HepG2 (cell line): ENCODE data around the gene ARFGEF3. TPM values are rescaled to one million over a fixed set of nuclear protein-coding genes. Genes with fewer than 3 reads are reported as not detected.

ENCODE experiments used
- ATAC-seq: fragments of 200-7000 bp; cut with Tn5 transposase; 3 replicates; pipeline ENCODE4 v1.9.1; 2020; ENCODE audit warnings: mild to moderate bottlenecking, moderate library complexity
- BruUV-seq: library from RNA; stranded (reverse); fragments of 400-500 nt; replicated peaks from 2 replicates; lab custom pipeline; 2021; lab: Mats Ljungman, UMichigan
- CTCF ChIA-PET: fragments of 300-600 bp; formaldehyde crosslinking; extraction: SDS; loops from one replicate; lab custom pipeline; 2021; ENCODE audit warnings: low total read pairs, inconsistent platforms, low intra/inter-chr PET ratio; lab: Yijun Ruan, JAX
- POLR2A ChIA-PET: fragments of 350-600 bp; sonication (Branson Sonifier 250); formaldehyde crosslinking; loops from one replicate; lab custom pipeline; 2020; ENCODE audit warnings: antibody characterized with exemption, inconsistent platforms; lab: Yijun Ruan, JAX
- DNase-seq: peaks from one replicate; pipeline ENCODE4 v3.0.0-alpha.2; 2015; ENCODE audit warnings: low spot score
- FAIRE-seq: peaks from 3 replicates; lab custom pipeline; 2011; peaks lifted over from hg19 to GRCh38; lab: Jason Lieb, UNC
- H2AFZ ChIP-seq: one replicate; pipeline ENCODE4 v1.6.1; 2011; ENCODE audit warnings: low read length, inconsistent platforms
- H3K27ac ChIP-seq: fragments of 300-600 bp; 3 replicates; pipeline ENCODE4 v1.8.0; 2011; ENCODE audit warnings: mixed run types, mild to moderate bottlenecking, mixed read lengths, low read length, inconsistent platforms; ENCODE audit not compliant: insufficient read depth; ENCODE audit errors: extremely low read length
- H3K27me3 ChIP-seq, 2 experiments: fragments of 200-600 bp in 1 of 2; 2 replicates in 1 of 2; 3 replicates in 1 of 2; pipeline versions ENCODE4 v1.6.0 to v1.8.0; 2011; ENCODE audit warnings: low read length in 2 of 2, mild to moderate bottlenecking in 2 of 2, moderate library complexity in 2 of 2, inconsistent platforms in 1 of 2; ENCODE audit not compliant: insufficient read depth in 2 of 2, control insufficient read depth in 1 of 2
- H3K36me3 ChIP-seq, 2 experiments: fragments of 200-600 bp in 1 of 2; replicated peaks in 1 of 2; 2 replicates in 1 of 2; 3 replicates in 1 of 2; pipeline versions ENCODE4 v1.5.1 to v1.8.0; 2011; ENCODE audit warnings: low read length in 2 of 2, inconsistent platforms in 1 of 2; ENCODE audit not compliant: insufficient read depth in 2 of 2, control insufficient read depth in 1 of 2
- H3K4me1 ChIP-seq: 2 replicates; pipeline ENCODE4 v1.5.1; 2012; ENCODE audit warnings: low read length, inconsistent platforms; ENCODE audit not compliant: insufficient read depth
- H3K4me2 ChIP-seq: 2 replicates; pipeline ENCODE4 v1.6.0; 2011; ENCODE audit warnings: low read depth, low read length, inconsistent platforms
- H3K4me3 ChIP-seq, 3 experiments: fragments of 200-600 bp in 1 of 3; sonication (generic), shearing (Covaris generic) in 1 of 3; replicated peaks in 1 of 3; 2 replicates each; pipeline ENCODE4 v1.5.1; 2011 to 2016; ENCODE audit warnings: low read length in 3 of 3, inconsistent platforms in 2 of 3, low read depth in 2 of 3, mild to moderate bottlenecking in 2 of 3, control low read depth in 1 of 3, mixed read lengths in 1 of 3; ENCODE audit not compliant: insufficient read depth in 1 of 3
- H3K79me2 ChIP-seq: one replicate; pipeline ENCODE4 v1.6.1; 2011; ENCODE audit warnings: low read length, inconsistent platforms; ENCODE audit not compliant: insufficient read depth
- H3K9ac ChIP-seq: 2 replicates; pipeline ENCODE4 v1.6.0; 2011; ENCODE audit warnings: mild to moderate bottlenecking, low read depth, low read length, inconsistent platforms; ENCODE audit not compliant: insufficient read depth
- H3K9me3 ChIP-seq: 2 replicates; pipeline ENCODE4 v1.5.1; 2012; ENCODE audit warnings: mild to moderate bottlenecking, low read length
- H4K20me1 ChIP-seq: 2 replicates; pipeline ENCODE4 v1.6.0; 2011; ENCODE audit warnings: inconsistent platforms, mild to moderate bottlenecking, low read length, moderate library complexity; ENCODE audit not compliant: insufficient read depth
- CCAR2 ChIP-seq: fragments of 200-400 bp; formaldehyde crosslinking; optimal IDR thresholded peaks from 2 replicates; pipeline ENCODE3; 2018; ENCODE audit warnings: low read depth, mild to moderate bottlenecking, low read length, moderate library complexity
- HOXA3 ChIP-seq: sonication (generic); formaldehyde crosslinking; IDR thresholded peaks from 2 replicates; pipeline ENCODE4 v1.5.0; 2020; ENCODE audit warnings: missing genetic modification reagents
- KDM5A ChIP-seq: fragments of 200-600 bp; sonication (generic); IDR thresholded peaks from 2 replicates; pipeline ENCODE4 v1.7.0; 2018; ENCODE audit warnings: antibody characterized with exemption, mild to moderate bottlenecking, low read length, borderline replicate concordance
- RELA ChIP-seq: sonication (generic); formaldehyde crosslinking; IDR thresholded peaks from 2 replicates; pipeline ENCODE4 v1.4.0; 2020; ENCODE audit warnings: missing genetic modification reagents
- ZKSCAN5 ChIP-seq: sonication (generic); formaldehyde crosslinking; IDR thresholded peaks from 2 replicates; pipeline ENCODE4 v1.5.1; 2020; ENCODE audit warnings: mild to moderate bottlenecking, missing genetic modification reagents
- ZNF343 ChIP-seq: sonication (generic); formaldehyde crosslinking; IDR thresholded peaks from 2 replicates; pipeline ENCODE4 v1.4.0; 2020; ENCODE audit warnings: mild to moderate bottlenecking, missing genetic modification reagents
- ZNF431 ChIP-seq: sonication (generic); formaldehyde crosslinking; IDR thresholded peaks from 2 replicates; pipeline ENCODE4 v1.9.0; 2022; ENCODE audit warnings: missing genetic modification reagents, low read depth, mild to moderate bottlenecking, borderline replicate concordance
- ZNF780A ChIP-seq: sonication (generic); formaldehyde crosslinking; IDR thresholded peaks from 2 replicates; pipeline ENCODE4 v1.8.0; 2022; ENCODE audit warnings: mild to moderate bottlenecking, missing genetic modification reagents, moderate library complexity
- ZSCAN25 ChIP-seq: sonication (generic); formaldehyde crosslinking; IDR thresholded peaks from 2 replicates; pipeline ENCODE4 v1.8.0; 2022; ENCODE audit warnings: mild to moderate bottlenecking, missing genetic modification reagents
- WGBS: methylation state at CpG from one replicate; pipeline ENCODE4 v1.1.6; 2017; ENCODE audit warnings: low lambda C conversion rate; 5-methylcytosine and 5-hydroxymethylcytosine counted together
- in situ Hi-C: cut with HindIII; loops from 2 replicates; pipeline ENCODE4 v1.10.0; 2017; ENCODE audit warnings: low pct_unique_long_range_greater_than_20kb; ENCODE audit not compliant: extremely low pct_ligation_motif_present
- intact Hi-C: fragments of 100-400 bp; cut with micrococcal nuclease; formaldehyde crosslinking; loops from one replicate; pipeline ENCODE4 v1.10.0; 2022; ENCODE audit not compliant: unreplicated experiment
- polyA plus RNA-seq, 8 experiments: library from polyadenylated mRNA; depleted of rRNA in 3 of 8; stranded (reverse) in 7 of 8; unstranded in 1 of 8; fragments of >200 nt; fragmentation: Illumina TruSeq in 4 of 8; extraction: Trizol in 4 of 8; gene quantifications; 2 replicates each; pipeline versions ENCODE4 v1.2.1 to v1.2.3, GENCODE V29; 2011 to 2016; ENCODE audit warnings: low read depth in 4 of 8, missing spikeins in 1 of 8, mixed read lengths in 1 of 8; ENCODE audit not compliant: insufficient read depth in 1 of 8
- total RNA-seq, 5 experiments: library from RNA; depleted of rRNA; stranded (reverse); fragments of >200 nt; fragmentation: Illumina TruSeq; extraction: Trizol; gene quantifications; 2 replicates each; pipeline ENCODE4 v1.2.3, GENCODE V29; 2016; ENCODE audit warnings: low read depth in 1 of 5
- TF ChIP-seq, protein P1 (sequence below): sonication (generic); formaldehyde crosslinking; IDR thresholded peaks from 2 replicates; pipeline ENCODE4 v1.8.0; 2022; ENCODE audit warnings: mild to moderate bottlenecking, missing genetic modification reagents
- TF ChIP-seq, protein P2 (sequence below): sonication (generic); formaldehyde crosslinking; IDR thresholded peaks from 2 replicates; pipeline ENCODE4 v1.5.0; 2020; ENCODE audit warnings: missing genetic modification reagents
- TF ChIP-seq, protein P3 (sequence below): IDR thresholded peaks from 2 replicates; pipeline ENCODE4 v1.6.1; 2016; ENCODE audit warnings: low read depth, missing genetic modification reagents, missing compliant biosample characterization
- TF ChIP-seq, protein P4 (sequence below): sonication (generic); formaldehyde crosslinking; IDR thresholded peaks from 2 replicates; pipeline ENCODE4 v1.4.0; 2020; ENCODE audit warnings: missing genetic modification reagents, borderline replicate concordance

Gene ARFGEF3
- total and polyA plus RNA-seq, 2 of the 13 experiments (the other 11 are each of a cell fraction or from before 2014, with no cell fraction given): 0.60 to 2.6 TPM

DNA sequence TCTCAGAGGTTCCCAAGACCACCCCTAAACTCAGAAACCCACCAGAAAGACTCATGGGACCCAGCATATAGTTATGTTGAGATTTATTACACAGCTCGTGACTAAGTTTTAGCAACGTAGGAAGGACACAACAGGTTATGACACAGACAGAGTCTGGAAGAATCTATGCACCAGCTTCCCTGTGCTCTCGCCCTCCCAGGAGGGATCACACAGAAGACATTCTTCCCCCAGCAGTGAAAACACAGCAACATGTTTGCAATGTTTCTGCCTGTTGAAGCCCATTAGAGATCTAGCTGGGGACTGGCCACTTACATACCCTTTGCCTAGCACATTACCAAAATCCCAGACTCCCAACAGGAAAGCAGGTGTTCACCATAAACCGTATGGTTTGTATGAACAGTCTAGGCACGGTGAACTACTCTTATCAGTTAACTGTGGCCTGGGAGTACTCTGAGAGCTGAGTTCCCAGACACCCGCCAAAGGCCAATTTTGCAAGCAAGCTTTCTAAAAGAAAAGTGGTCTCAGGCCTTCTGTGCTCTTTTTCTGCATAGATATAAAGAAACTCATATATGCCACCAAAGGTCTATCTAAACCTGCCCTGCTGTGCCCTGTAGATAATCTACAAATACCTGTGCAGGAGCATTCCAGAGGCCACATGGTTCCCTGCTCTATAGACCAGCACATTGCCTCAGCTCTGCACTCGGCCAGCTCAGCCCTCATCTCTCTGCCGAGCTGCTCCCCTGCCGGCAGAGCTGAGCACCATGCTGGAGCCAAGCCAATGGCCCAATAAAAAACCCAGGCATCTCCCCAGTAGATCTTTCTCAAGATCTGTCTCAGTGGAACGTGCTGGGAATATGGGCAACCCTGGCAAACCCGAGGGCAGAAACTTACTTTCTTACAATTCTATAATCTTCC is 146.3 kb downstream of the ARFGEF3 start:
- 59% methylated on average over 11 of the region's 11 CpGs for WGBS
- CTCF ChIA-PET: no interaction called here
- intact Hi-C loops (no loop called here), in situ Hi-C loops (no loop called here)
- no TSS peak for BruUV-seq
- POLR2A ChIA-PET: no interaction called here
- H2AFZ ChIP-seq: no peak overlapping the region
- no peak overlapping the region for H3K27ac ChIP-seq
- H3K4me1 ChIP-seq: no peaks in the 10 kb centered on the region
- H3K4me2 ChIP-seq: no peak overlapping the region
- no peaks in the 10 kb centered on the region; a peak in 1 of 5 replicates for H3K27me3 ChIP-seq
- ATAC-seq (peak; percentile 94), DNase-seq (peak; percentile 13), FAIRE-seq (no peak)
- no peak overlapping the region for H3K9ac ChIP-seq
- H3K79me2 ChIP-seq: no peaks in the 10 kb centered on the region
- no peaks in the 10 kb centered on the region for H3K9me3 ChIP-seq
- H3K4me3 ChIP-seq: no peak overlapping the region
- H3K36me3 ChIP-seq: no peaks in the 10 kb centered on the region
- no peaks in the 10 kb centered on the region for H4K20me1 ChIP-seq
- TF ChIP-seq, protein P1, sequence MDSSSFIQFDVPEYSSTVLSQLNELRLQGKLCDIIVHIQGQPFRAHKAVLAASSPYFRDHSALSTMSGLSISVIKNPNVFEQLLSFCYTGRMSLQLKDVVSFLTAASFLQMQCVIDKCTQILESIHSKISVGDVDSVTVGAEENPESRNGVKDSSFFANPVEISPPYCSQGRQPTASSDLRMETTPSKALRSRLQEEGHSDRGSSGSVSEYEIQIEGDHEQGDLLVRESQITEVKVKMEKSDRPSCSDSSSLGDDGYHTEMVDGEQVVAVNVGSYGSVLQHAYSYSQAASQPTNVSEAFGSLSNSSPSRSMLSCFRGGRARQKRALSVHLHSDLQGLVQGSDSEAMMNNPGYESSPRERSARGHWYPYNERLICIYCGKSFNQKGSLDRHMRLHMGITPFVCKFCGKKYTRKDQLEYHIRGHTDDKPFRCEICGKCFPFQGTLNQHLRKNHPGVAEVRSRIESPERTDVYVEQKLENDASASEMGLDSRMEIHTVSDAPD: no peak
- TF ChIP-seq HOXA3 (CRISPR knock-in tag) (no peak), CCAR2 (no peak), ZNF780A (no peak), ZNF343 (no peak), ZKSCAN5 (CRISPR knock-in tag) (no peak), ZNF431 (CRISPR knock-in tag) (no peak), KDM5A (no peak), RELA (no peak), ZSCAN25 (CRISPR knock-in tag) (no peak)
- TF ChIP-seq, protein P2, sequence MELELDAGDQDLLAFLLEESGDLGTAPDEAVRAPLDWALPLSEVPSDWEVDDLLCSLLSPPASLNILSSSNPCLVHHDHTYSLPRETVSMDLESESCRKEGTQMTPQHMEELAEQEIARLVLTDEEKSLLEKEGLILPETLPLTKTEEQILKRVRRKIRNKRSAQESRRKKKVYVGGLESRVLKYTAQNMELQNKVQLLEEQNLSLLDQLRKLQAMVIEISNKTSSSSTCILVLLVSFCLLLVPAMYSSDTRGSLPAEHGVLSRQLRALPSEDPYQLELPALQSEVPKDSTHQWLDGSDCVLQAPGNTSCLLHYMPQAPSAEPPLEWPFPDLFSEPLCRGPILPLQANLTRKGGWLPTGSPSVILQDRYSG (CRISPR knock-in tag): no peak
- TF ChIP-seq, protein P3, sequence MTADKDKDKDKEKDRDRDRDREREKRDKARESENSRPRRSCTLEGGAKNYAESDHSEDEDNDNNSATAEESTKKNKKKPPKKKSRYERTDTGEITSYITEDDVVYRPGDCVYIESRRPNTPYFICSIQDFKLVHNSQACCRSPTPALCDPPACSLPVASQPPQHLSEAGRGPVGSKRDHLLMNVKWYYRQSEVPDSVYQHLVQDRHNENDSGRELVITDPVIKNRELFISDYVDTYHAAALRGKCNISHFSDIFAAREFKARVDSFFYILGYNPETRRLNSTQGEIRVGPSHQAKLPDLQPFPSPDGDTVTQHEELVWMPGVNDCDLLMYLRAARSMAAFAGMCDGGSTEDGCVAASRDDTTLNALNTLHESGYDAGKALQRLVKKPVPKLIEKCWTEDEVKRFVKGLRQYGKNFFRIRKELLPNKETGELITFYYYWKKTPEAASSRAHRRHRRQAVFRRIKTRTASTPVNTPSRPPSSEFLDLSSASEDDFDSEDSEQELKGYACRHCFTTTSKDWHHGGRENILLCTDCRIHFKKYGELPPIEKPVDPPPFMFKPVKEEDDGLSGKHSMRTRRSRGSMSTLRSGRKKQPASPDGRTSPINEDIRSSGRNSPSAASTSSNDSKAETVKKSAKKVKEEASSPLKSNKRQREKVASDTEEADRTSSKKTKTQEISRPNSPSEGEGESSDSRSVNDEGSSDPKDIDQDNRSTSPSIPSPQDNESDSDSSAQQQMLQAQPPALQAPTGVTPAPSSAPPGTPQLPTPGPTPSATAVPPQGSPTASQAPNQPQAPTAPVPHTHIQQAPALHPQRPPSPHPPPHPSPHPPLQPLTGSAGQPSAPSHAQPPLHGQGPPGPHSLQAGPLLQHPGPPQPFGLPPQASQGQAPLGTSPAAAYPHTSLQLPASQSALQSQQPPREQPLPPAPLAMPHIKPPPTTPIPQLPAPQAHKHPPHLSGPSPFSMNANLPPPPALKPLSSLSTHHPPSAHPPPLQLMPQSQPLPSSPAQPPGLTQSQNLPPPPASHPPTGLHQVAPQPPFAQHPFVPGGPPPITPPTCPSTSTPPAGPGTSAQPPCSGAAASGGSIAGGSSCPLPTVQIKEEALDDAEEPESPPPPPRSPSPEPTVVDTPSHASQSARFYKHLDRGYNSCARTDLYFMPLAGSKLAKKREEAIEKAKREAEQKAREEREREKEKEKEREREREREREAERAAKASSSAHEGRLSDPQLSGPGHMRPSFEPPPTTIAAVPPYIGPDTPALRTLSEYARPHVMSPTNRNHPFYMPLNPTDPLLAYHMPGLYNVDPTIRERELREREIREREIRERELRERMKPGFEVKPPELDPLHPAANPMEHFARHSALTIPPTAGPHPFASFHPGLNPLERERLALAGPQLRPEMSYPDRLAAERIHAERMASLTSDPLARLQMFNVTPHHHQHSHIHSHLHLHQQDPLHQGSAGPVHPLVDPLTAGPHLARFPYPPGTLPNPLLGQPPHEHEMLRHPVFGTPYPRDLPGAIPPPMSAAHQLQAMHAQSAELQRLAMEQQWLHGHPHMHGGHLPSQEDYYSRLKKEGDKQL (CRISPR knock-in tag): no peak
- TF ChIP-seq, protein P4, sequence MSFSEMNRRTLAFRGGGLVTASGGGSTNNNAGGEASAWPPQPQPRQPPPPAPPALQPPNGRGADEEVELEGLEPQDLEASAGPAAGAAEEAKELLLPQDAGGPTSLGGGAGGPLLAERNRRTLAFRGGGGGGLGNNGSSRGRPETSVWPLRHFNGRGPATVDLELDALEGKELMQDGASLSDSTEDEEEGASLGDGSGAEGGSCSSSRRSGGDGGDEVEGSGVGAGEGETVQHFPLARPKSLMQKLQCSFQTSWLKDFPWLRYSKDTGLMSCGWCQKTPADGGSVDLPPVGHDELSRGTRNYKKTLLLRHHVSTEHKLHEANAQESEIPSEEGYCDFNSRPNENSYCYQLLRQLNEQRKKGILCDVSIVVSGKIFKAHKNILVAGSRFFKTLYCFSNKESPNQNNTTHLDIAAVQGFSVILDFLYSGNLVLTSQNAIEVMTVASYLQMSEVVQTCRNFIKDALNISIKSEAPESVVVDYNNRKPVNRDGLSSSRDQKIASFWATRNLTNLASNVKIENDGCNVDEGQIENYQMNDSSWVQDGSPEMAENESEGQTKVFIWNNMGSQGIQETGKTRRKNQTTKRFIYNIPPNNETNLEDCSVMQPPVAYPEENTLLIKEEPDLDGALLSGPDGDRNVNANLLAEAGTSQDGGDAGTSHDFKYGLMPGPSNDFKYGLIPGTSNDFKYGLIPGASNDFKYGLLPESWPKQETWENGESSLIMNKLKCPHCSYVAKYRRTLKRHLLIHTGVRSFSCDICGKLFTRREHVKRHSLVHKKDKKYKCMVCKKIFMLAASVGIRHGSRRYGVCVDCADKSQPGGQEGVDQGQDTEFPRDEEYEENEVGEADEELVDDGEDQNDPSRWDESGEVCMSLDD (CRISPR knock-in tag): no peak
